ENCODE data around the gene ERF. TPM values are rescaled to one million over a fixed set of nuclear protein-coding genes. Genes with fewer than 3 reads are reported as not detected.

Gene ERF
- polyA plus RNA-seq, 1 of the 3 experiments (the other 2 are of a cell fraction), result 89.6 TPM

GRCh38 chr19:42214810-42215485 lies 40.0 kb downstream of the ERF start:
- H3K9ac ChIP-seq, result no peak overlapping the region
- TF ChIP-seq FOXM1 (IDR thresholded peaks at IDR 0.05; ENCODE audit: low read depth) (no peak), RFX5 (IDR thresholded peaks at IDR 0.05; ENCODE audit: low read length) (no peak), SMC3 (IDR thresholded peaks at IDR 0.05; ENCODE audit: low read depth, low read length) (no peak), FOSL2 (IDR thresholded peaks at IDR 0.05; ENCODE audit: borderline replicate concordance, low read depth) (no peak), GATA2 (CRISPR knock-in tag; IDR thresholded peaks at IDR 0.05) (no peak), MXI1 (IDR thresholded peaks at IDR 0.05; ENCODE audit: low read depth, low read length) (no peak), POLR2AphosphoS5 (IDR thresholded peaks at IDR 0.05; ENCODE audit: low read depth, low read length) (no peak), NFIC (IDR thresholded peaks at IDR 0.05; ENCODE audit: borderline replicate concordance) (no peak)
- CTCF ChIA-PET, result interaction anchor here (0.9 to 1.9 kb wide), 4 partner anchors 29 to 107 kb away, joined by 3 to 10 read pairs (median 4); partner anchors contain the start of gene POU2F2
- no peak overlapping the region for H3K4me2 ChIP-seq
- no peak overlapping the region for H3K4me3 ChIP-seq (ENCODE audit: low read depth in 2 of 2, low read length in 1 of 2)
- no peak for DNase-seq
- no peak overlapping the region for H2AFZ ChIP-seq (ENCODE audit: low read depth)
- H3K9me3 ChIP-seq, result no peaks in the 10 kb centered on the region
- no peaks in the 10 kb centered on the region for H3K9me2 ChIP-seq
- peaks cover 14 to 19% of the 10 kb centered on the region in 2 experiments for H3K36me3 ChIP-seq (replicated peaks in 1 of 2; ENCODE audit: control insufficient read depth in 1 of 2, insufficient read depth in 2 of 2, low read length in 1 of 2)
- no peaks in the 10 kb centered on the region for H3K27me3 ChIP-seq (ENCODE audit: insufficient read depth)
- POLR2A ChIA-PET, result interaction anchor here (0.7 to 0.8 kb wide), 2 partner anchors 66 to 107 kb away, joined by 3 read pairs; no protein-coding TSS in a partner anchor
- peaks cover 70% of the 10 kb centered on the region for H3K79me2 ChIP-seq (ENCODE audit: insufficient read depth)
- WGBS (ENCODE audit: low lambda C conversion rate), result 87% methylated on average over 11 of the region's 11 CpGs
- no peaks in the 10 kb centered on the region for H4K20me1 ChIP-seq (ENCODE audit: insufficient read depth)
- peaks cover 12% of the 10 kb centered on the region for H3F3A ChIP-seq (replicated peaks; ENCODE audit: insufficient read depth)
- no peak overlapping the region for H3K27ac ChIP-seq (ENCODE audit: low read depth in 2 of 2, low read length in 1 of 2)
- peaks cover 5 to 21% of the 10 kb centered on the region in 2 experiments; a peak in 2 of 4 replicates for H3K4me1 ChIP-seq (ENCODE audit: control insufficient read depth in 1 of 2, insufficient read depth in 2 of 2, low read depth in 1 of 2, low read length in 1 of 2)

GRCh38 chr19:42212886-42213285 lies 42.0 kb downstream of the ERF start:
- Histone ChIP-seq H3K9ac (no peak overlapping the region), H3K79me2 (ENCODE audit: insufficient read depth) (peaks cover 70% of the 10 kb centered on the region)

More at GRCh38 chr19:42212886-42213285, 42.0 kb downstream of the ERF start:
- no peak overlapping the region for H2AFZ ChIP-seq (ENCODE audit: low read depth)
- H3F3A ChIP-seq (replicated peaks; ENCODE audit: insufficient read depth), result peaks cover 5% of the 10 kb centered on the region
- no peak for DNase-seq
- no peak overlapping the region for H3K4me2 ChIP-seq
- H3K9me2 ChIP-seq, result no peaks in the 10 kb centered on the region
- H3K27me3 ChIP-seq (ENCODE audit: insufficient read depth), result no peaks in the 10 kb centered on the region
- H3K36me3 ChIP-seq (replicated peaks in 1 of 2; ENCODE audit: control insufficient read depth in 1 of 2, insufficient read depth in 2 of 2, low read length in 1 of 2), result peaks cover 30 to 31% of the 10 kb centered on the region in 2 experiments
- ChIA-PET POLR2A (no interaction called here), CTCF (no interaction called here)
- no peak for TF ChIP-seq RAD21 (IDR thresholded peaks at IDR 0.05; ENCODE audit: low read length)
- no peak for TF ChIP-seq TCF12 (IDR thresholded peaks at IDR 0.05)
- no peak for TF ChIP-seq RXRA (IDR thresholded peaks at IDR 0.05; ENCODE audit: borderline replicate concordance, low read depth)
- TF ChIP-seq YY1 (IDR thresholded peaks at IDR 0.05; ENCODE audit: low read depth), result no peak
- no peak for TF ChIP-seq EZH2phosphoT487 (IDR thresholded peaks at IDR 0.05; ENCODE audit: borderline replicate concordance, low read depth)
- TF ChIP-seq, protein P1, sequence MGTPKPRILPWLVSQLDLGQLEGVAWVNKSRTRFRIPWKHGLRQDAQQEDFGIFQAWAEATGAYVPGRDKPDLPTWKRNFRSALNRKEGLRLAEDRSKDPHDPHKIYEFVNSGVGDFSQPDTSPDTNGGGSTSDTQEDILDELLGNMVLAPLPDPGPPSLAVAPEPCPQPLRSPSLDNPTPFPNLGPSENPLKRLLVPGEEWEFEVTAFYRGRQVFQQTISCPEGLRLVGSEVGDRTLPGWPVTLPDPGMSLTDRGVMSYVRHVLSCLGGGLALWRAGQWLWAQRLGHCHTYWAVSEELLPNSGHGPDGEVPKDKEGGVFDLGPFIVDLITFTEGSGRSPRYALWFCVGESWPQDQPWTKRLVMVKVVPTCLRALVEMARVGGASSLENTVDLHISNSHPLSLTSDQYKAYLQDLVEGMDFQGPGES (IDR thresholded peaks at IDR 0.05; ENCODE audit: low read depth, low read length), result no peak
- TF ChIP-seq TEAD4 (IDR thresholded peaks at IDR 0.05; ENCODE audit: borderline replicate concordance, insufficient read depth), result no peak
- TF ChIP-seq, protein P2, sequence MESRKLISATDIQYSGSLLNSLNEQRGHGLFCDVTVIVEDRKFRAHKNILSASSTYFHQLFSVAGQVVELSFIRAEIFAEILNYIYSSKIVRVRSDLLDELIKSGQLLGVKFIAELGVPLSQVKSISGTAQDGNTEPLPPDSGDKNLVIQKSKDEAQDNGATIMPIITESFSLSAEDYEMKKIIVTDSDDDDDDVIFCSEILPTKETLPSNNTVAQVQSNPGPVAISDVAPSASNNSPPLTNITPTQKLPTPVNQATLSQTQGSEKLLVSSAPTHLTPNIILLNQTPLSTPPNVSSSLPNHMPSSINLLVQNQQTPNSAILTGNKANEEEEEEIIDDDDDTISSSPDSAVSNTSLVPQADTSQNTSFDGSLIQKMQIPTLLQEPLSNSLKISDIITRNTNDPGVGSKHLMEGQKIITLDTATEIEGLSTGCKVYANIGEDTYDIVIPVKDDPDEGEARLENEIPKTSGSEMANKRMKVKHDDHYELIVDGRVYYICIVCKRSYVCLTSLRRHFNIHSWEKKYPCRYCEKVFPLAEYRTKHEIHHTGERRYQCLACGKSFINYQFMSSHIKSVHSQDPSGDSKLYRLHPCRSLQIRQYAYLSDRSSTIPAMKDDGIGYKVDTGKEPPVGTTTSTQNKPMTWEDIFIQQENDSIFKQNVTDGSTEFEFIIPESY (IDR thresholded peaks at IDR 0.05; ENCODE audit: borderline replicate concordance, low read depth), result no peak
- peaks cover 1 to 12% of the 10 kb centered on the region in 2 experiments; a peak in 2 of 4 replicates for H3K4me1 ChIP-seq (ENCODE audit: control insufficient read depth in 1 of 2, insufficient read depth in 2 of 2, low read depth in 1 of 2, low read length in 1 of 2)
- no peaks in the 10 kb centered on the region for H3K9me3 ChIP-seq
- no peaks in the 10 kb centered on the region for H4K20me1 ChIP-seq (ENCODE audit: insufficient read depth)
- H3K27ac ChIP-seq (ENCODE audit: low read depth in 2 of 2, low read length in 1 of 2), result no peak overlapping the region
- 100% methylated on average over 1 of the region's 1 CpG for WGBS (ENCODE audit: low lambda C conversion rate)
- H3K4me3 ChIP-seq (ENCODE audit: low read depth in 2 of 2, low read length in 1 of 2), result no peak overlapping the region

Data from SK-N-SH (cell line).